Activated CD8-positive, alpha-beta memory T cell treated with anti-CD3 and anti-CD28 coated beads for 1 hour (primary cell): ENCODE data around the gene TMEM38B.
"Not testable (repeated sequence)": the region's sequence is repeated elsewhere in the genome, so short reads cannot be mapped to it uniquely, and the experiment has no call there.

Source experiments
- DNase-seq, 2 donors: peaks; one replicate each; pipeline ENCODE4 v3.0.0-alpha.2; 2020; ENCODE audit warnings: low read depth in 1 of 2; ENCODE audit errors: extremely low read depth in 1 of 2

The TMEM38B gene

GRCh38 chr9:105681313-105681712 lies 13.0 kb upstream of the TMEM38B start:
- DNase-seq: no peak

- no peak for DNase-seq
Measured at GRCh38 chr9:105681724-105682123, 12.6 kb upstream of the TMEM38B start.

GRCh38 chr9:105683688-105684275 lies 10.6 kb upstream of the TMEM38B start:
- no peak for DNase-seq

GRCh38 chr9:105686936-105687335 lies 7.4 kb upstream of the TMEM38B start:
- no peak for DNase-seq

GRCh38 chr9:105690742-105691141 lies 3.6 kb upstream of the TMEM38B start:
- no peak for DNase-seq

- no peak for DNase-seq
Measured at GRCh38 chr9:105693435-105694189, 729 bp upstream of the TMEM38B start.

GRCh38 chr9:105694848-105695581 lies 674 bp downstream of the TMEM38B start:
- DNase-seq: peak in 1 of 2 donors; percentile 32

GRCh38 chr9:105696219-105696793 lies 2.0 kb downstream of the TMEM38B start:
- no peak for DNase-seq

GRCh38 chr9:105697871-105698270 lies 3.5 kb downstream of the TMEM38B start:
- DNase-seq: no peak

GRCh38 chr9:105698348-105698870 lies 4.1 kb downstream of the TMEM38B start:
- DNase-seq: no peak

- DNase-seq: no peak
Measured at GRCh38 chr9:105700668-105701067, 6.3 kb downstream of the TMEM38B start.

- no peak for DNase-seq
Measured at GRCh38 chr9:105701145-105701544, 6.8 kb downstream of the TMEM38B start.

- no peak for DNase-seq
Measured at GRCh38 chr9:105702207-105702606, 7.9 kb downstream of the TMEM38B start.

- not testable (repeated sequence) for DNase-seq
Measured at GRCh38 chr9:105703638-105704037, 9.3 kb downstream of the TMEM38B start.

GRCh38 chr9:105706156-105706555 lies 11.8 kb downstream of the TMEM38B start:
- DNase-seq: no peak

- DNase-seq: no peak
Measured at GRCh38 chr9:105708405-105708804, 14.1 kb downstream of the TMEM38B start.

- DNase-seq: no peak
Measured at GRCh38 chr9:105710638-105711037, 16.3 kb downstream of the TMEM38B start.

GRCh38 chr9:105711867-105712266 lies 17.5 kb downstream of the TMEM38B start:
- DNase-seq: no peak

- DNase-seq: no peak
Measured at GRCh38 chr9:105712297-105712696, 18.0 kb downstream of the TMEM38B start.

- no peak for DNase-seq
Measured at GRCh38 chr9:105712773-105713172, 18.4 kb downstream of the TMEM38B start.

GRCh38 chr9:105713260-105714019 lies 19.1 kb downstream of the TMEM38B start:
- DNase-seq: no peak
